ENCODE results near the gene KCNIP4.

GRCh38 chr4:21454201-21454600, 494.4 kb downstream of the KCNIP4 start:
- TF ChIP-seq POLR2A (IDR thresholded peaks at IDR 0.05; ENCODE audit: low read depth, low read length) (no peak), CTCF (conservative IDR thresholded peaks at IDR 0.05; ENCODE audit: low read depth, low read length) (no peak), CHD1 (IDR thresholded peaks at IDR 0.05; ENCODE audit: low read depth, low read length) (no peak), USF2 (IDR thresholded peaks at IDR 0.05; ENCODE audit: low read depth, low read length) (no peak), MAZ (IDR thresholded peaks at IDR 0.05; ENCODE audit: borderline replicate concordance, low read depth, low read length) (no peak), RCOR1 (IDR thresholded peaks at IDR 0.05; ENCODE audit: insufficient replicate concordance, low read length) (no peak), MXI1 (IDR thresholded peaks at IDR 0.05; ENCODE audit: borderline replicate concordance, low read depth, low read length) (no peak)
